Common myeloid progenitor, CD34-positive (primary cell): ENCODE measurements around the gene ST3GAL5.
"Not testable (repeated sequence)": the region's sequence is repeated elsewhere in the genome, so short reads cannot be mapped to it uniquely, and the experiment has no call there.

ENCODE experiments used
- CTCF ChIA-PET: fragments of 350-600 bp; sonication (Branson Sonifier 250); formaldehyde crosslinking; loops from one replicate; lab custom pipeline; 2021; ENCODE audit warnings: antibody characterized with exemption; lab: Charles Lee
- POLR2A ChIA-PET: fragments of 350-600 bp; sonication (Branson Sonifier 250); formaldehyde crosslinking; loops from one replicate; lab custom pipeline; 2021; ENCODE audit warnings: antibody characterized with exemption; lab: Charles Lee
- DNase-seq, 3 donors: peaks; one replicate each; pipeline versions ENCODE4 v3.0.0 to v3.0.0-alpha.2; 2013
- H3K27ac ChIP-seq, 2 experiments: 1 replicate in 1 of 2; 2 replicates in 1 of 2; pipeline ENCODE4 v1.7.0; 2013; ENCODE audit warnings: inconsistent platforms in 2 of 2, low read length in 2 of 2, mild to moderate bottlenecking in 2 of 2, low read depth in 1 of 2, moderate library complexity in 1 of 2; ENCODE audit not compliant: severe bottlenecking in 2 of 2, insufficient read depth in 1 of 2, poor library complexity in 1 of 2
- H3K27me3 ChIP-seq, 5 experiments: replicated peaks in 2 of 5; 1 replicate in 3 of 5; 2 replicates in 2 of 5; pipeline versions ENCODE4 v1.6.1 to v1.7.0; 2013; ENCODE audit warnings: low read length in 4 of 5, mild to moderate bottlenecking in 2 of 5, moderate library complexity in 2 of 5, inconsistent platforms in 1 of 5; ENCODE audit not compliant: insufficient read depth in 5 of 5, control insufficient read depth in 4 of 5
- H3K36me3 ChIP-seq, 4 experiments: 1 replicate in 2 of 4; 2 replicates in 2 of 4; pipeline versions ENCODE4 v1.6.1 to v1.7.0; 2013; ENCODE audit warnings: low read length in 3 of 4, control low read depth in 1 of 4, mild to moderate bottlenecking in 1 of 4; ENCODE audit not compliant: control insufficient read depth in 4 of 4, insufficient read depth in 4 of 4
- H3K4me1 ChIP-seq, 4 experiments: 1 replicate in 3 of 4; 2 replicates in 1 of 4; pipeline versions ENCODE4 v1.6.1 to v1.7.1; 2013; ENCODE audit warnings: low read length in 3 of 4, mild to moderate bottlenecking in 3 of 4, control low read depth in 1 of 4, inconsistent platforms in 1 of 4, moderate library complexity in 1 of 4; ENCODE audit not compliant: control insufficient read depth in 4 of 4, insufficient read depth in 4 of 4; ENCODE audit errors: control extremely low read depth in 1 of 4
- H3K4me3 ChIP-seq, 7 experiments: 1 replicate in 4 of 7; 2 replicates in 3 of 7; pipeline versions ENCODE4 v1.5.1 to v1.7.0; 2013; ENCODE audit warnings: mild to moderate bottlenecking in 7 of 7, low read length in 6 of 7, moderate library complexity in 6 of 7, inconsistent platforms in 2 of 7, low read depth in 2 of 7, control low read depth in 1 of 7; ENCODE audit not compliant: insufficient read depth in 4 of 7, control insufficient read depth in 1 of 7; ENCODE audit errors: extremely low read depth in 1 of 7
- H3K9me3 ChIP-seq, 5 experiments: 1 replicate in 4 of 5; 2 replicates in 1 of 5; pipeline versions ENCODE4 v1.6.1 to v1.7.1; 2013; ENCODE audit warnings: low read length in 4 of 5, mild to moderate bottlenecking in 2 of 5, inconsistent platforms in 1 of 5, low read depth in 1 of 5, moderate library complexity in 1 of 5; ENCODE audit not compliant: control insufficient read depth in 4 of 5, insufficient read depth in 2 of 5; ENCODE audit errors: control extremely low read depth in 1 of 5
- WGBS: methylation state at CpG from one replicate; pipeline ENCODE4 v1.1.5; 2013; ENCODE audit not compliant: insufficient coverage; 5-methylcytosine and 5-hydroxymethylcytosine counted together

The ST3GAL5 gene

GRCh38 chr2:85933753-85934594 lies 45.2 kb upstream of the ST3GAL5 start:
- Histone ChIP-seq H3K27me3 (no peaks in the 10 kb centered on the region), H3K4me3 (no peak overlapping the region), H3K4me1 (peaks cover 0 to 13% (median 4%) of the 10 kb centered on the region in 4 experiments), H3K9me3 (no peaks in the 10 kb centered on the region), H3K27ac (no peak overlapping the region), H3K36me3 (no peaks in the 10 kb centered on the region)
- DNase-seq: peak; percentile 73 to 90 (median 81)
- POLR2A ChIA-PET: no interaction called here
- CTCF ChIA-PET: interaction anchor here (1.0 kb wide), 1 partner anchor 102 kb away, joined by 4 read pairs; no protein-coding TSS in a partner anchor
- 100% methylated on average over 2 of the region's 7 CpGs for WGBS

- peaks cover 0 to 14% (median 4%) of the 10 kb centered on the region in 4 experiments for H3K4me1 ChIP-seq
- H3K4me3 ChIP-seq, H3K27me3 ChIP-seq, H3K36me3 ChIP-seq, POLR2A ChIA-PET, H3K9me3 ChIP-seq, DNase-seq, H3K27ac ChIP-seq: not testable (repeated sequence)
- WGBS: 100% methylated on average over 2 of the region's 7 CpGs
- CTCF ChIA-PET: interaction anchor here (0.9 to 4.1 kb wide), 2 partner anchors 13 to 43 kb away, joined by 3 to 25 read pairs; partner anchors contain the start of gene ST3GAL5
These were observed 42.4 kb upstream of the ST3GAL5 start for GRCh38 chr2:85931151-85931550.

- Histone ChIP-seq H3K27me3 (no peaks in the 10 kb centered on the region), H3K9me3 (no peaks in the 10 kb centered on the region), H3K36me3 (no peaks in the 10 kb centered on the region), H3K4me3 (no peak overlapping the region), H3K4me1 (peaks cover 0 to 14% (median 4%) of the 10 kb centered on the region in 4 experiments), H3K27ac (no peak overlapping the region)
- POLR2A ChIA-PET: interaction anchor here (0.6 to 0.7 kb wide), 2 partner anchors 27 to 141 kb away, joined by 3 read pairs; no protein-coding TSS in a partner anchor
- CTCF ChIA-PET: interaction anchor here (4.1 kb wide), 1 partner anchor 42 kb away, joined by 25 read pairs; the partner anchor contains the start of gene ST3GAL5
- peak; percentile 8 to 48 (median 30) for DNase-seq
- WGBS: 85% methylated on average over 2 of the region's 4 CpGs
These were observed 41.6 kb upstream of the ST3GAL5 start for GRCh38 chr2:85930129-85931124.

- Histone ChIP-seq H3K36me3 (no peaks in the 10 kb centered on the region), H3K27me3 (no peaks in the 10 kb centered on the region), H3K27ac (no peak overlapping the region), H3K4me1 (peaks cover 0 to 13% (median 4%) of the 10 kb centered on the region in 4 experiments), H3K4me3 (no peak overlapping the region), H3K9me3 (no peaks in the 10 kb centered on the region)
- 94% methylated on average over 8 of the region's 19 CpGs for WGBS
- CTCF ChIA-PET: interaction anchor here (1.1 to 4.1 kb wide), 6 partner anchors 9 to 88 kb away, joined by 3 to 25 read pairs (median 4); partner anchors contain the start of gene ST3GAL5
- POLR2A ChIA-PET: interaction anchor here (0.6 to 0.7 kb wide), 3 partner anchors 28 to 142 kb away, joined by 3 read pairs; no protein-coding TSS in a partner anchor
- DNase-seq: no peak
These were observed 40.6 kb upstream of the ST3GAL5 start for GRCh38 chr2:85929096-85930050.

- ChIA-PET CTCF (interaction anchor here (0.7 to 4.1 kb wide), 5 partner anchors 33 to 109 kb away, joined by 3 to 25 read pairs (median 3); partner anchors contain the start of gene ST3GAL5), POLR2A (no interaction called here)
- no peak for DNase-seq
- H3K27me3 ChIP-seq: no peaks in the 10 kb centered on the region
- H3K4me1 ChIP-seq: peaks cover 0 to 4% (median 0%) of the 10 kb centered on the region in 4 experiments
- WGBS: 89% methylated on average over 7 of the region's 9 CpGs
- no peak overlapping the region for H3K4me3 ChIP-seq
- H3K27ac ChIP-seq: no peak overlapping the region
- no peaks in the 10 kb centered on the region for H3K36me3 ChIP-seq
- no peaks in the 10 kb centered on the region for H3K9me3 ChIP-seq
These were observed 38.3 kb upstream of the ST3GAL5 start for GRCh38 chr2:85926931-85927661.
